HepG2 (cell line): Measurements from ENCODE around the gene ATP6V0A1. TPM values are rescaled to one million over a fixed set of nuclear protein-coding genes. Genes with fewer than 3 reads are reported as not detected.

ENCODE experiments used
- BCLAF1 ChIP-seq: fragments of 450-650 bp; IDR thresholded peaks from 2 replicates; pipeline ENCODE4 v1.6.1; 2017; ENCODE audit warnings: mild to moderate bottlenecking
- GATA4 ChIP-seq: sonication (generic); IDR thresholded peaks from 2 replicates; pipeline ENCODE4 v1.6.1; 2016; ENCODE audit warnings: antibody characterized with exemption, low read depth, borderline replicate concordance
- HINFP ChIP-seq: sonication (generic); formaldehyde crosslinking; IDR thresholded peaks from 2 replicates; pipeline ENCODE4 v1.4.0; 2020; ENCODE audit warnings: low read depth, mild to moderate bottlenecking, missing genetic modification reagents
- MIER2 ChIP-seq: IDR thresholded peaks from 2 replicates; pipeline ENCODE4 v1.6.1; 2016; ENCODE audit warnings: missing biosample characterization, missing genetic modification reagents
- NBN ChIP-seq: fragments of 450-650 bp; conservative IDR thresholded peaks from 2 replicates; pipeline ENCODE4 v1.6.1; 2017
- PHB2 ChIP-seq: fragments of 450-650 bp; IDR thresholded peaks from 2 replicates; pipeline ENCODE4 v1.6.1; 2018; ENCODE audit not compliant: partially characterized antibody
- RBFOX2 ChIP-seq: fragments of 200-400 bp; formaldehyde crosslinking; IDR thresholded peaks from 2 replicates; pipeline ENCODE4 v1.6.1; 2017; ENCODE audit warnings: low read depth, mild to moderate bottlenecking, low read length
- RBM22 ChIP-seq: fragments of 200-400 bp; formaldehyde crosslinking; optimal IDR thresholded peaks from 2 replicates; pipeline ENCODE3; 2017; ENCODE audit warnings: mild to moderate bottlenecking, low read length, moderate library complexity
- REPIN1 ChIP-seq: sonication (generic); formaldehyde crosslinking; IDR thresholded peaks from 2 replicates; pipeline ENCODE4 v1.8.0; 2022; ENCODE audit warnings: missing genetic modification reagents, low read depth, mild to moderate bottlenecking, borderline replicate concordance
- RORA ChIP-seq: sonication (generic); formaldehyde crosslinking; IDR thresholded peaks from 2 replicates; pipeline ENCODE4 v1.5.0; 2020; ENCODE audit warnings: mild to moderate bottlenecking, missing genetic modification reagents, moderate library complexity
- SP5 ChIP-seq: IDR thresholded peaks from 2 replicates; pipeline ENCODE4 v1.6.1; 2016; ENCODE audit warnings: low read depth, borderline replicate concordance
- ZNF3 ChIP-seq: IDR thresholded peaks from 2 replicates; pipeline ENCODE4 v1.7.0; 2017; ENCODE audit warnings: inconsistent platforms
- ZNF343 ChIP-seq: sonication (generic); formaldehyde crosslinking; IDR thresholded peaks from 2 replicates; pipeline ENCODE4 v1.4.0; 2020; ENCODE audit warnings: mild to moderate bottlenecking, missing genetic modification reagents
- ZNF543 ChIP-seq: sonication (generic); formaldehyde crosslinking; IDR thresholded peaks from 2 replicates; pipeline ENCODE4 v1.4.0; 2020; ENCODE audit warnings: mild to moderate bottlenecking, missing genetic modification reagents
- ZNF607 ChIP-seq: sonication (generic); formaldehyde crosslinking; IDR thresholded peaks from 2 replicates; pipeline ENCODE4 v1.5.1; 2020; ENCODE audit warnings: missing genetic modification reagents, mild to moderate bottlenecking, borderline replicate concordance
- ZNF687 ChIP-seq: sonication (generic); formaldehyde crosslinking; IDR thresholded peaks from 2 replicates; pipeline ENCODE4 v1.5.1; 2020; ENCODE audit warnings: mild to moderate bottlenecking, missing genetic modification reagents, moderate library complexity
- ZNF710 ChIP-seq: sonication (generic); formaldehyde crosslinking; IDR thresholded peaks from 2 replicates; pipeline ENCODE4 v1.5.0; 2020; ENCODE audit warnings: mild to moderate bottlenecking, missing genetic modification reagents, borderline replicate concordance
- ZSCAN5A ChIP-seq: sonication (generic); formaldehyde crosslinking; IDR thresholded peaks from 2 replicates; pipeline ENCODE4 v1.8.0; 2022; ENCODE audit warnings: mild to moderate bottlenecking, missing genetic modification reagents, borderline replicate concordance
- polyA plus RNA-seq, 8 experiments: library from polyadenylated mRNA; depleted of rRNA in 3 of 8; stranded (reverse) in 7 of 8; unstranded in 1 of 8; fragments of >200 nt; fragmentation: Illumina TruSeq in 4 of 8; extraction: Trizol in 4 of 8; gene quantifications; 2 replicates each; pipeline versions ENCODE4 v1.2.1 to v1.2.3, GENCODE V29; 2011 to 2016; ENCODE audit warnings: low read depth in 4 of 8, missing spikeins in 1 of 8, mixed read lengths in 1 of 8; ENCODE audit not compliant: insufficient read depth in 1 of 8
- total RNA-seq, 5 experiments: library from RNA; depleted of rRNA; stranded (reverse); fragments of >200 nt; fragmentation: Illumina TruSeq; extraction: Trizol; gene quantifications; 2 replicates each; pipeline ENCODE4 v1.2.3, GENCODE V29; 2016; ENCODE audit warnings: low read depth in 1 of 5

ATP6V0A1 gene
- total and polyA plus RNA-seq, 2 of the 13 experiments (the other 11 are each of a cell fraction or from before 2014, with no cell fraction given), result 27.9 to 54.1 TPM

GRCh38 chr17:42537156-42537805 lies 78.6 kb downstream of the ATP6V0A1 start (continued):
- TF ChIP-seq RORA (CRISPR knock-in tag) (no peak), ZSCAN5A (no peak), PHB2 (no peak), MIER2 (CRISPR knock-in tag) (no peak), NBN (no peak), ZNF343 (CRISPR knock-in tag) (no peak), ZNF543 (CRISPR knock-in tag) (no peak), ZNF687 (no peak; the same call in 1 of the 2 replicates), BCLAF1 (no peak), ZNF607 (CRISPR knock-in tag) (no peak), ZNF710 (CRISPR knock-in tag) (0 out of 2 replicates have a peak, but pooled peaks have one; percentile 11), RBFOX2 (peak; percentile 55; the same call in 1 of the 2 replicates), GATA4 (no peak), SP5 (CRISPR knock-in tag) (no peak), ZNF3 (no peak), REPIN1 (CRISPR knock-in tag) (no peak), HINFP (CRISPR knock-in tag) (no peak), RBM22 (peak; percentile 7)
